ENCODE data around the gene SELENON.

- TF ChIP-seq TAF1 (conservative IDR thresholded peaks at IDR 0.05) (no peak), REST (IDR thresholded peaks at IDR 0.05) (no peak)
- TF ChIP-seq, protein P1, sequence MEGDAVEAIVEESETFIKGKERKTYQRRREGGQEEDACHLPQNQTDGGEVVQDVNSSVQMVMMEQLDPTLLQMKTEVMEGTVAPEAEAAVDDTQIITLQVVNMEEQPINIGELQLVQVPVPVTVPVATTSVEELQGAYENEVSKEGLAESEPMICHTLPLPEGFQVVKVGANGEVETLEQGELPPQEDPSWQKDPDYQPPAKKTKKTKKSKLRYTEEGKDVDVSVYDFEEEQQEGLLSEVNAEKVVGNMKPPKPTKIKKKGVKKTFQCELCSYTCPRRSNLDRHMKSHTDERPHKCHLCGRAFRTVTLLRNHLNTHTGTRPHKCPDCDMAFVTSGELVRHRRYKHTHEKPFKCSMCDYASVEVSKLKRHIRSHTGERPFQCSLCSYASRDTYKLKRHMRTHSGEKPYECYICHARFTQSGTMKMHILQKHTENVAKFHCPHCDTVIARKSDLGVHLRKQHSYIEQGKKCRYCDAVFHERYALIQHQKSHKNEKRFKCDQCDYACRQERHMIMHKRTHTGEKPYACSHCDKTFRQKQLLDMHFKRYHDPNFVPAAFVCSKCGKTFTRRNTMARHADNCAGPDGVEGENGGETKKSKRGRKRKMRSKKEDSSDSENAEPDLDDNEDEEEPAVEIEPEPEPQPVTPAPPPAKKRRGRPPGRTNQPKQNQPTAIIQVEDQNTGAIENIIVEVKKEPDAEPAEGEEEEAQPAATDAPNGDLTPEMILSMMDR (IDR thresholded peaks at IDR 0.05; ENCODE audit: low read depth, low read length, missing input control): no peak
Observed at GRCh38 chr1:25808481-25809244, 8.7 kb downstream of the SELENON start.

Measured in liver (tissue), 3 donors.